Peyer's patch (tissue), 4 donors: ENCODE measurements around the gene DRICH1.

Source experiments
- POLR2A ChIP-seq, 2 donors: fragments of 450-650 bp; IDR thresholded peaks; one replicate each; pipeline ENCODE4 v1.5.1; 2017; ENCODE audit warnings: antibody characterized with exemption in 2 of 2, mild to moderate bottlenecking in 2 of 2, moderate library complexity in 2 of 2
- TF ChIP-seq, protein P1 (sequence below), 6 experiments: fragments of 450-650 bp in 4 of 6; fragments of 200-600 bp in 2 of 6; sonication (generic) in 1 of 6; IDR thresholded peaks; one replicate each; pipeline ENCODE4 v1.5.1; 2017 to 2019; ENCODE audit warnings: antibody characterized with exemption in 6 of 6, mild to moderate bottlenecking in 3 of 6, moderate library complexity in 1 of 6

- TF ChIP-seq, protein P1, sequence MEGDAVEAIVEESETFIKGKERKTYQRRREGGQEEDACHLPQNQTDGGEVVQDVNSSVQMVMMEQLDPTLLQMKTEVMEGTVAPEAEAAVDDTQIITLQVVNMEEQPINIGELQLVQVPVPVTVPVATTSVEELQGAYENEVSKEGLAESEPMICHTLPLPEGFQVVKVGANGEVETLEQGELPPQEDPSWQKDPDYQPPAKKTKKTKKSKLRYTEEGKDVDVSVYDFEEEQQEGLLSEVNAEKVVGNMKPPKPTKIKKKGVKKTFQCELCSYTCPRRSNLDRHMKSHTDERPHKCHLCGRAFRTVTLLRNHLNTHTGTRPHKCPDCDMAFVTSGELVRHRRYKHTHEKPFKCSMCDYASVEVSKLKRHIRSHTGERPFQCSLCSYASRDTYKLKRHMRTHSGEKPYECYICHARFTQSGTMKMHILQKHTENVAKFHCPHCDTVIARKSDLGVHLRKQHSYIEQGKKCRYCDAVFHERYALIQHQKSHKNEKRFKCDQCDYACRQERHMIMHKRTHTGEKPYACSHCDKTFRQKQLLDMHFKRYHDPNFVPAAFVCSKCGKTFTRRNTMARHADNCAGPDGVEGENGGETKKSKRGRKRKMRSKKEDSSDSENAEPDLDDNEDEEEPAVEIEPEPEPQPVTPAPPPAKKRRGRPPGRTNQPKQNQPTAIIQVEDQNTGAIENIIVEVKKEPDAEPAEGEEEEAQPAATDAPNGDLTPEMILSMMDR (IDR thresholded peaks at IDR 0.05): no peak
- no peak for TF ChIP-seq POLR2A (IDR thresholded peaks at IDR 0.05)
Measured at GRCh38 chr22:23571486-23571885, 60.6 kb downstream of the DRICH1 start.
